Skin of body (tissue), 2 donors: ENCODE results near the gene ZNF320. TPM values are rescaled to one million over a fixed set of nuclear protein-coding genes. Genes with fewer than 3 reads are reported as not detected.

ENCODE experiments used
- small RNA-seq: library from RNA; depleted of rRNA; stranded (forward); fragments of <200 nt; gene quantifications from one replicate; pipeline ENCODE3, GENCODE V24; 2014; ENCODE audit warnings: low replicate concordance
- total RNA-seq: library from RNA; depleted of rRNA; stranded (reverse); fragments of >200 nt; gene quantifications from one replicate; pipeline ENCODE4 v1.2.3, GENCODE V29; 2014

ZNF320 gene
- total RNA-seq, 1 donor from 2014 or later: 16.4 TPM

Small RNA genes within 50 kb of the gene (small RNA-seq; reads per million reads assigned to genes)
- gene ZNF320: 0.07 reads per million

Other genes with a start within 250 kb of the ZNF320 start
- gene ZNF611, start 162.6 kb downstream of the ZNF320 start, total RNA-seq: 12.1 TPM
- gene ZNF600, start 110.8 kb downstream of the ZNF320 start, total RNA-seq: 3.6 TPM
- gene ZNF28, start 76.0 kb downstream of the ZNF320 start, total RNA-seq: 13.5 TPM
- gene ZNF468, start 40.0 kb downstream of the ZNF320 start, total RNA-seq: 25.3 TPM
- gene ZNF888, start 25.8 kb upstream of the ZNF320 start, total RNA-seq: 4.8 TPM
- gene ZNF816, start 65.2 kb upstream of the ZNF320 start, total RNA-seq: 11.4 TPM
- gene ERVV-1, start 116.3 kb upstream of the ZNF320 start, total RNA-seq: not detected
- not detected for gene ERVV-2, start 147.1 kb upstream of the ZNF320 start, total RNA-seq
- gene ZNF160, start 205.8 kb upstream of the ZNF320 start, total RNA-seq: 42.4 TPM
- gene ZNF415, start 235.3 kb upstream of the ZNF320 start, total RNA-seq: 12.5 TPM